Activated CD8-positive, alpha-beta T cell treated with anti-CD3 and anti-CD28 coated beads, Interleukin-2, amount 10 ng/mL, durations not matched to agents 7 days and 5 days (primary cell): ENCODE results near the gene WDFY4. TPM values are rescaled to one million over a fixed set of nuclear protein-coding genes. Genes with fewer than 3 reads are reported as not detected.

ENCODE experiments used
- ATAC-seq: fragments of 150-1000 bp; cut with Tn5 transposase; one replicate; pipeline ENCODE4 v1.10.0; 2021; ENCODE audit warnings: moderate library complexity
- CTCF ChIA-PET: fragments of 350-600 bp; sonication (Branson Sonifier 250); formaldehyde crosslinking; loops from one replicate; lab custom pipeline; 2021; ENCODE audit warnings: antibody characterized with exemption; lab: Charles Lee
- POLR2A ChIA-PET: fragments of 350-600 bp; sonication (Branson Sonifier 250); formaldehyde crosslinking; loops from one replicate; lab custom pipeline; 2021; ENCODE audit warnings: antibody characterized with exemption; lab: Charles Lee
- DNase-seq: peaks from one replicate; pipeline ENCODE4 v3.0.0-alpha.2; 2020
- H3K27ac Mint-ChIP-seq: one replicate; pipeline ENCODE4 v1.8.0; 2021; ENCODE audit warnings: mild to moderate bottlenecking, mixed read lengths
- H3K27me3 Mint-ChIP-seq: one replicate; pipeline ENCODE4 v1.8.0; 2021; ENCODE audit warnings: low read depth, mixed read lengths
- H3K36me3 Mint-ChIP-seq: one replicate; pipeline ENCODE4 v1.8.0; 2021; ENCODE audit warnings: low read depth, mixed read lengths
- H3K4me1 Mint-ChIP-seq: one replicate; pipeline ENCODE4 v1.8.0; 2021; ENCODE audit warnings: low read depth, mixed read lengths
- H3K4me3 Mint-ChIP-seq: one replicate; pipeline ENCODE4 v1.8.0; 2021; ENCODE audit warnings: mild to moderate bottlenecking, mixed read lengths
- H3K9me3 Mint-ChIP-seq: one replicate; pipeline ENCODE4 v1.8.0; 2022; ENCODE audit warnings: mixed read lengths; ENCODE audit not compliant: insufficient read depth
- total RNA-seq, 2 experiments: library from RNA; stranded (reverse); gene quantifications; one replicate each; pipeline ENCODE4 v1.2.3, GENCODE V29; 2021

The WDFY4 gene
- total RNA-seq, 2 experiments from 2014 or later = 0.16 to 0.37 TPM

GRCh38 chr10:48672596-48673265 lies 11.9 kb upstream of the WDFY4 start:
- H3K4me3 Mint-ChIP-seq = no peak overlapping the region
- DNase-seq (no peak), ATAC-seq (no peak)
- H3K4me1 Mint-ChIP-seq = no peaks in the 10 kb centered on the region
- H3K36me3 Mint-ChIP-seq = no peaks in the 10 kb centered on the region
- H3K27ac Mint-ChIP-seq = no peak overlapping the region
- no peaks in the 10 kb centered on the region for H3K9me3 Mint-ChIP-seq
- ChIA-PET POLR2A (no interaction called here), CTCF (interaction anchor here (0.7 kb wide), 1 partner anchor 15 kb away, joined by 3 read pairs; no protein-coding TSS in a partner anchor)
- H3K27me3 Mint-ChIP-seq = no peaks in the 10 kb centered on the region

GRCh38 chr10:48677625-48678024 lies 7.0 kb upstream of the WDFY4 start:
- POLR2A ChIA-PET = no interaction called here
- Mint-ChIP-seq H3K27ac (no peak overlapping the region), H3K27me3 (peaks cover 3% of the 10 kb centered on the region), H3K36me3 (no peaks in the 10 kb centered on the region), H3K4me3 (no peak overlapping the region), H3K4me1 (no peaks in the 10 kb centered on the region), H3K9me3 (no peaks in the 10 kb centered on the region)
- no peak for ATAC-seq
- no peak for DNase-seq
- CTCF ChIA-PET = interaction anchor here (0.6 kb wide), 1 partner anchor 423 kb away, joined by 3 read pairs; no protein-coding TSS in a partner anchor

GRCh38 chr10:48678041-48678440 lies 6.6 kb upstream of the WDFY4 start:
- H3K27me3 Mint-ChIP-seq = peaks cover 3% of the 10 kb centered on the region
- DNase-seq = no peak
- no peak overlapping the region for H3K4me3 Mint-ChIP-seq
- H3K36me3 Mint-ChIP-seq = no peaks in the 10 kb centered on the region
- no peaks in the 10 kb centered on the region for H3K4me1 Mint-ChIP-seq
- ATAC-seq = no peak
- POLR2A ChIA-PET = no interaction called here
- no peaks in the 10 kb centered on the region for H3K9me3 Mint-ChIP-seq
- CTCF ChIA-PET = interaction anchor here (0.6 kb wide), 1 partner anchor 423 kb away, joined by 3 read pairs; no protein-coding TSS in a partner anchor
- H3K27ac Mint-ChIP-seq = no peak overlapping the region

- Mint-ChIP-seq H3K4me1 (peaks cover 3% of the 10 kb centered on the region), H3K27me3 (peaks cover 4% of the 10 kb centered on the region), H3K4me3 (no peak overlapping the region), H3K27ac (no peak overlapping the region), H3K9me3 (no peaks in the 10 kb centered on the region), H3K36me3 (no peaks in the 10 kb centered on the region)
- ATAC-seq (no peak), DNase-seq (no peak)
- POLR2A ChIA-PET = no interaction called here
- CTCF ChIA-PET = interaction anchor here (1.8 kb wide), 1 partner anchor 25 kb away, joined by 7 read pairs; no protein-coding TSS in a partner anchor
These were observed 2.9 kb upstream of the WDFY4 start for GRCh38 chr10:48681740-48682139.

GRCh38 chr10:48682265-48682664 lies 2.4 kb upstream of the WDFY4 start:
- Mint-ChIP-seq H3K9me3 (no peaks in the 10 kb centered on the region), H3K4me1 (peaks cover 3% of the 10 kb centered on the region), H3K4me3 (no peak overlapping the region), H3K27ac (no peak overlapping the region), H3K27me3 (peaks cover 7% of the 10 kb centered on the region), H3K36me3 (no peaks in the 10 kb centered on the region)
- POLR2A ChIA-PET = interaction anchor here (0.6 kb wide), 1 partner anchor 11 kb away, joined by 3 read pairs; no protein-coding TSS in a partner anchor
- ATAC-seq (no peak), DNase-seq (no peak)
- CTCF ChIA-PET = interaction anchor here (1.8 kb wide), 1 partner anchor 26 kb away, joined by 7 read pairs; no protein-coding TSS in a partner anchor

GRCh38 chr10:48683424-48683823 lies 1.2 kb upstream of the WDFY4 start:
- Mint-ChIP-seq H3K27me3 (peaks cover 7% of the 10 kb centered on the region), H3K36me3 (no peaks in the 10 kb centered on the region), H3K9me3 (no peaks in the 10 kb centered on the region), H3K4me1 (peaks cover 3% of the 10 kb centered on the region), H3K4me3 (no peak overlapping the region), H3K27ac (no peak overlapping the region)
- ATAC-seq = no peak
- ChIA-PET POLR2A (no interaction called here), CTCF (no interaction called here)
- no peak for DNase-seq

GRCh38 chr10:48683868-48684267 lies 805 bp upstream of the WDFY4 start:
- Mint-ChIP-seq H3K9me3 (no peaks in the 10 kb centered on the region), H3K27me3 (peaks cover 7% of the 10 kb centered on the region), H3K4me1 (peaks cover 3% of the 10 kb centered on the region), H3K27ac (no peak overlapping the region), H3K4me3 (no peak overlapping the region), H3K36me3 (no peaks in the 10 kb centered on the region)
- DNase-seq (no peak), ATAC-seq (no peak)
- ChIA-PET CTCF (no interaction called here), POLR2A (no interaction called here)

- ChIA-PET POLR2A (no interaction called here), CTCF (no interaction called here)
- Mint-ChIP-seq H3K27ac (no peak overlapping the region), H3K9me3 (no peaks in the 10 kb centered on the region), H3K4me3 (no peak overlapping the region), H3K4me1 (peaks cover 3% of the 10 kb centered on the region), H3K36me3 (no peaks in the 10 kb centered on the region), H3K27me3 (peaks cover 7% of the 10 kb centered on the region)
- DNase-seq = no peak
- no peak for ATAC-seq
These were observed 246 bp upstream of the WDFY4 start for GRCh38 chr10:48684463-48684791.

- H3K27me3 Mint-ChIP-seq = peaks cover 4% of the 10 kb centered on the region
- no peak overlapping the region for H3K27ac Mint-ChIP-seq
- no peaks in the 10 kb centered on the region for H3K9me3 Mint-ChIP-seq
- DNase-seq (no peak), ATAC-seq (no peak)
- POLR2A ChIA-PET = no interaction called here
- no peaks in the 10 kb centered on the region for H3K36me3 Mint-ChIP-seq
- no peak overlapping the region for H3K4me3 Mint-ChIP-seq
- CTCF ChIA-PET = no interaction called here
- H3K4me1 Mint-ChIP-seq = peaks cover 3% of the 10 kb centered on the region
These were observed 1.1 kb downstream of the WDFY4 start for GRCh38 chr10:48685731-48686130.

GRCh38 chr10:48690791-48691660 lies 6.4 kb downstream of the WDFY4 start:
- Mint-ChIP-seq H3K36me3 (no peaks in the 10 kb centered on the region), H3K4me3 (no peak overlapping the region), H3K4me1 (no peaks in the 10 kb centered on the region), H3K27me3 (peaks cover 4% of the 10 kb centered on the region), H3K9me3 (no peaks in the 10 kb centered on the region), H3K27ac (no peak overlapping the region)
- POLR2A ChIA-PET = no interaction called here
- no peak for ATAC-seq
- DNase-seq = no peak
- CTCF ChIA-PET = interaction anchor here (1.7 kb wide), 1 partner anchor 34 kb away, joined by 4 read pairs; no protein-coding TSS in a partner anchor

- Mint-ChIP-seq H3K4me3 (no peak overlapping the region), H3K36me3 (no peaks in the 10 kb centered on the region), H3K27me3 (peaks cover under 1% of the 10 kb centered on the region), H3K9me3 (no peaks in the 10 kb centered on the region), H3K27ac (no peak overlapping the region), H3K4me1 (no peaks in the 10 kb centered on the region)
- ATAC-seq (no peak), DNase-seq (no peak)
- ChIA-PET CTCF (no interaction called here), POLR2A (no interaction called here)
These were observed 7.3 kb downstream of the WDFY4 start for GRCh38 chr10:48691812-48692528.
